ENCODE measurements around the gene ANXA2R.

- TF ChIP-seq CTCF (conservative IDR thresholded peaks at IDR 0.05; ENCODE audit: low read length) (no peak), EZH2phosphoT487 (IDR thresholded peaks at IDR 0.05; ENCODE audit: borderline replicate concordance, low read depth, low read length) (no peak)
Observed at GRCh38 chr5:43019291-43019613, 20.9 kb downstream of the ANXA2R start.
